ENCODE measurements around the gene EXOC3. TPM values are rescaled to one million over a fixed set of nuclear protein-coding genes. Genes with fewer than 3 reads are reported as not detected.

EXOC3 gene
- total RNA-seq, 2 experiments from 2014 or later, result 31.0 to 58.2 TPM

DNA sequence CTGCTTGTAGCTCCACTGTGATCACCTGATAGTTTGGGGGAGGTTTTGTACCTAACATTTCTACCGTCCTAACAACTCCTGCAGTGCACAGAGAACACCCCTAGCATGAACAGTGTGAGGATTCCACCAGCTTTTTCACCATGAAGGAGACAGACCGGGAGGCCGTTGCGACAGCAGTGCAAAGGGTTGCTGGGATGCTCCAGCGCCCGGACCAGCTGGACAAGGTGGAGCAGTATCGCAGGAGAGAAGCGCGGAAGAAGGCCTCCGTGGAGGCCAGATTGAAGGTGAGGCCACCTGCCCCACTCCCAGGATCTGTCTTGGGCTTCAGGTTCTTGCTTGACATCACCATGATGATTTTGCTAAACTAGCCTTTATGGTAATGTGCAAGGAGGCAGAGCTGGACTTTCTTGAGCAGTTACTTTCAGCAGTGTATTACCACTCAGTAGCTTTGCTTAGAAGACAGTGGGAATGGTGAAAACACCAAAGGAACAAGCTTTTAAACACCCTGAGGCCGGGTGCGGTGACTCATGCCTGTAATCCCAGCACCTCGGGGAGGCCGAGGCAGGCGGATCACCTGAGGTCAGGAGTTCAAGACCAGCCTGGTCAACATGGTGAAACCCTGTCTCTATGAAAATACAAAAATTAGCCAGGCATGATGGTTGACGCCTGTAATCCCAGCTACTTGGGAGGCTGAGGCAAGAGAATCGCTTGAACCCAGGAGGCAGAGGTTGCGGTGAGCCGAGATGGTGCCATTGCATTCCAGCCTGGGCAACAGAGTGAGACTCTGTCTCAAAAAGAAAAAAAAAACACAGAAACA, 3.3 kb downstream of the EXOC3 start:
- Histone ChIP-seq H4K20me1 (ENCODE audit: insufficient read depth, low read length) (no peaks in the 10 kb centered on the region), H2AFZ (ENCODE audit: low read length) (no peak overlapping the region), H3K4me3 (ENCODE audit: low read depth, low read length, poor library complexity, severe bottlenecking) (no peak overlapping the region), H3K9me2 (ENCODE audit: insufficient read depth, low read length) (no peaks in the 10 kb centered on the region), H3K4me2 (ENCODE audit: low read length) (no peak overlapping the region), H3K4me1 (ENCODE audit: insufficient read depth, low read length, poor library complexity, severe bottlenecking) (peaks cover 18% of the 10 kb centered on the region), H3K27ac (ENCODE audit: low read depth, low read length, poor library complexity, severe bottlenecking) (no peak overlapping the region), H3K36me3 (ENCODE audit: insufficient read depth, low read length) (peaks cover 51% of the 10 kb centered on the region), H3K9me3 (ENCODE audit: low read length) (peaks cover 4% of the 10 kb centered on the region; the same call in 1 of the 2 replicates), H3K79me2 (ENCODE audit: insufficient read depth, low read depth, low read length) (peaks cover 14% of the 10 kb centered on the region; the same call in 1 of the 2 replicates)
- POLR2A ChIA-PET, result interaction anchor here (0.6 to 0.8 kb wide), 2 partner anchors 23 to 24 kb away, joined by 3 to 4 read pairs; no protein-coding TSS in a partner anchor
- CTCF ChIA-PET (ENCODE audit: unreplicated experiment), result interaction anchor here (1.0 to 1.1 kb wide), 2 partner anchors 22 to 165 kb away, joined by 3 read pairs; no protein-coding TSS in a partner anchor
- intact Hi-C loops (cut with micrococcal nuclease; ENCODE audit: unreplicated experiment), result no loop called here
- DNase-seq (ENCODE audit: low spot score), result no peak
- no TSS peak for BruUV-seq (replicated peaks)
- TF ChIP-seq EZH2phosphoT487 (IDR thresholded peaks at IDR 0.05; ENCODE audit: borderline replicate concordance, low read depth, low read length), result no peak
- TF ChIP-seq, protein P1, sequence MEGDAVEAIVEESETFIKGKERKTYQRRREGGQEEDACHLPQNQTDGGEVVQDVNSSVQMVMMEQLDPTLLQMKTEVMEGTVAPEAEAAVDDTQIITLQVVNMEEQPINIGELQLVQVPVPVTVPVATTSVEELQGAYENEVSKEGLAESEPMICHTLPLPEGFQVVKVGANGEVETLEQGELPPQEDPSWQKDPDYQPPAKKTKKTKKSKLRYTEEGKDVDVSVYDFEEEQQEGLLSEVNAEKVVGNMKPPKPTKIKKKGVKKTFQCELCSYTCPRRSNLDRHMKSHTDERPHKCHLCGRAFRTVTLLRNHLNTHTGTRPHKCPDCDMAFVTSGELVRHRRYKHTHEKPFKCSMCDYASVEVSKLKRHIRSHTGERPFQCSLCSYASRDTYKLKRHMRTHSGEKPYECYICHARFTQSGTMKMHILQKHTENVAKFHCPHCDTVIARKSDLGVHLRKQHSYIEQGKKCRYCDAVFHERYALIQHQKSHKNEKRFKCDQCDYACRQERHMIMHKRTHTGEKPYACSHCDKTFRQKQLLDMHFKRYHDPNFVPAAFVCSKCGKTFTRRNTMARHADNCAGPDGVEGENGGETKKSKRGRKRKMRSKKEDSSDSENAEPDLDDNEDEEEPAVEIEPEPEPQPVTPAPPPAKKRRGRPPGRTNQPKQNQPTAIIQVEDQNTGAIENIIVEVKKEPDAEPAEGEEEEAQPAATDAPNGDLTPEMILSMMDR (conservative IDR thresholded peaks at IDR 0.05; ENCODE audit: low read length), result no peak

DNA sequence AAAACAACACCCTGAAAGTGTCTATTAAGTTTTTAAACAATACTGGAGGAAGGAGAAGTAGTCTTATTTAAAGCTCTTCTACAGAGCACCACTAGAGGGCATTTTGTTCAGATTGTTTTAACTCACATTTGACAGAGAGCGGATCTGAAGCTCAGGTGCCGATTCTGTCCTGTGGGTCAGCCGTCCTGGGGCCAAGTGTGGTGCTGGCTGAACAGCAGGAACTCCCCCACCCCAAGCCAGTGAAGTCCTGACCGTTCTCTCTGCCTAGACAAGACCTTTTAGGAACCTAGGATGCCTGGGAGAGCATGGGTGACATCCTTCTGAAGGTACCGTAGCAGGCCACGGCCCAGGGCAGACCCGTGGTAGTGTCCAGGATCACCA, 3.9 kb downstream of the EXOC3 start:
- Histone ChIP-seq H3K79me2 (ENCODE audit: insufficient read depth, low read depth, low read length) (peaks cover 14% of the 10 kb centered on the region; the same call in 1 of the 2 replicates), H4K20me1 (ENCODE audit: insufficient read depth, low read length) (no peaks in the 10 kb centered on the region), H3K27ac (ENCODE audit: low read depth, low read length, poor library complexity, severe bottlenecking) (no peak overlapping the region), H3K4me3 (ENCODE audit: low read depth, low read length, poor library complexity, severe bottlenecking) (no peak overlapping the region), H3K36me3 (ENCODE audit: insufficient read depth, low read length) (peaks cover 57% of the 10 kb centered on the region), H3K4me1 (ENCODE audit: insufficient read depth, low read length, poor library complexity, severe bottlenecking) (peaks cover 15% of the 10 kb centered on the region), H3K9me2 (ENCODE audit: insufficient read depth, low read length) (no peaks in the 10 kb centered on the region), H3K9me3 (ENCODE audit: low read length) (peaks cover 10% of the 10 kb centered on the region; the same call in 1 of the 2 replicates), H3K4me2 (ENCODE audit: low read length) (no peak overlapping the region), H2AFZ (ENCODE audit: low read length) (no peak overlapping the region)
- peak; percentile 68 for DNase-seq (ENCODE audit: low spot score)
- BruUV-seq (replicated peaks), result no TSS peak
- intact Hi-C loops (cut with micrococcal nuclease; ENCODE audit: unreplicated experiment), result no loop called here
- ChIA-PET POLR2A (interaction anchor here (0.8 kb wide), 1 partner anchor 24 kb away, joined by 4 read pairs; no protein-coding TSS in a partner anchor), CTCF (ENCODE audit: unreplicated experiment) (interaction anchor here (0.6 to 1.1 kb wide), 3 partner anchors 22 to 670 kb away, joined by 3 read pairs; no protein-coding TSS in a partner anchor)
- TF ChIP-seq, protein P1 (conservative IDR thresholded peaks at IDR 0.05; ENCODE audit: low read length), result peak; percentile 82
- no peak for TF ChIP-seq EZH2phosphoT487 (IDR thresholded peaks at IDR 0.05; ENCODE audit: borderline replicate concordance, low read depth, low read length)

All from OCI-LY7 (cell line).